Caki2 (cell line): ENCODE results near the gene PXMP4. TPM values are rescaled to one million over a fixed set of nuclear protein-coding genes. Genes with fewer than 3 reads are reported as not detected.
A peak's percentile ranks its signal among the peaks of the same experiment; 100 is the strongest.

Experiments used
- DNase-seq: peaks from one replicate; pipeline ENCODE4 v3.0.0-alpha.2; 2015; ENCODE audit warnings: low read depth
- in situ Hi-C: cut with HindIII; loops from 2 replicates; pipeline ENCODE4 v1.10.0; 2016; ENCODE audit warnings: low sequenced_read_pairs, low pct_unique_long_range_greater_than_20kb, mixed read lengths
- total RNA-seq: library from RNA; depleted of rRNA; stranded (reverse); fragments of >200 nt; shearing (Covaris generic); gene quantifications from 2 replicates; pipeline ENCODE4 v1.2.3, GENCODE V29; 2014; ENCODE audit warnings: low replicate concordance

The PXMP4 gene
- total RNA-seq, 1 experiment from 2014 or later, result 3.3 TPM

- in situ Hi-C loops, result no loop called here
- no peak for DNase-seq
Measured at GRCh38 chr20:33664762-33665144, 55.4 kb downstream of the PXMP4 start.

- in situ Hi-C loops, result no loop called here
- no peak for DNase-seq
Measured at GRCh38 chr20:33664085-33664761, 55.9 kb downstream of the PXMP4 start.

DNA sequence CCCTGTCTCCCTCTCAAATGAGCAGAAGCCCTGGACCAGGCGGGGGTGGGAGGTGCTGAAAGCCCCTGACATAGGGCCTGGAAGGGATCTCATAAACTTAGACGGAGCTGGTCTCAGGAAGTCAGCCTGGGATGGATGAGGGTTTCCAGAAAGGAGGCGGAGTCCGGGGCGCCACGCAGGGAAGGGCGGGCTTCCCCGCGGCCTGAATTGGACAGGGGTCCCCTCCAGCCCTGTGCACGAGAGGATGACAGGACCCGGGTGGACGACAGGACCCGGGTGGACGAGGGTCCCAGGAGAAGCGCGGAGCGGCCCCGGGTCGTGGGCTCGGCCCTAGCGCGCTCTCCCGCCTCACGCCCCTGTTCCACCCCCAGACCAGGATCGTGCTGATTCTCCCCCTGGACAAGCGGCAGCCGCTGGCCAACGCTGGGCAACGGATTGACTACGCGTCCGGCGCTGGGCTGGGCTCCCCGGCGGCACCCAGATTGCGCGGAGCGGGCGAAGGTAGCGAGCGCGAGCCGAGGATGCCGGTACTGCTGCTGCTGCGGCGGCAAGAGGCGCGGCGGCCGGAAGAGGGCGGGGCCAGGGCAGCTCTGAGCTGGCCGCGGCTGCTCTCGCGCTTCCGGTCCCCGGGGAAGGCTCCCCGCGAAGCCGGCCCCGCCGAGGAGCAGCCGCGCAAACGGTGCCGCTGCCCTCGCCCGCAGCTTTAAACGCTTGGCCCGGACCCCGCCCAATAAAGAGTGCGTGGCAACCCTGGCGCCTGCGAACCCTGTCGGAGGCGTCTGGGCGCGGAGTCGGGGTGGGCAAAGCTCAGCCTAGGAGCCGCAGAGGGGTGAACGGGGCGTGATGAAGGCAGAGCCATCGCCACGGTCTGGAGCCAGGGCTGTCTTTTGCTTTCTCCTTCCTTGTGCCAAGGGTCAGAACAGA, 56.7 kb downstream of the PXMP4 start:
- DNase-seq, result peak; percentile 72
- in situ Hi-C loops, result no loop called here

DNA sequence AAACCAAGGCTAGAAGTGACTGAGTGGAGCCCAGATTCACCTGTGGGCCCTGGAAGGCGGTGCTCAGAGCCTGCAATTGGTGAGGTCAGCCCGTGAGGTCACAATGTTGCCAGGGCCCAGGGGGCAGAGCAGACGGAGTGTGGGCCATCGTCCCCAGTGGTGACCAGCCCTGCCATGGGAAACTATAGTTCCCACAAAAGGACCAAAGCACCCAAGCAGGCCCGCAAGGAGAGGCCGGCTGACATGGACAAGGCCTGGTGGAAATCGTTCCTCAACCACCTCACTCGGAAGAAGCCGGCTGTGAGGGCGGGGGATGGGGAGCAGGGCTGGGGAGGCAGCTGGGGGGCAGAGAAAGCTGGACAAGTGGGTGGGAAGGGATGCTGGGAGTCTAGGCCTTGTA, 57.9 kb downstream of the PXMP4 start, which contains the start of gene C20orf144:
TSS of gene C20orf144 (plus strand) at position 156 of the 400 bp plus-strand sequence. CDS start at position 175, 19 bp downstream.
- no peak for DNase-seq
- in situ Hi-C loops, result no loop called here

DNA sequence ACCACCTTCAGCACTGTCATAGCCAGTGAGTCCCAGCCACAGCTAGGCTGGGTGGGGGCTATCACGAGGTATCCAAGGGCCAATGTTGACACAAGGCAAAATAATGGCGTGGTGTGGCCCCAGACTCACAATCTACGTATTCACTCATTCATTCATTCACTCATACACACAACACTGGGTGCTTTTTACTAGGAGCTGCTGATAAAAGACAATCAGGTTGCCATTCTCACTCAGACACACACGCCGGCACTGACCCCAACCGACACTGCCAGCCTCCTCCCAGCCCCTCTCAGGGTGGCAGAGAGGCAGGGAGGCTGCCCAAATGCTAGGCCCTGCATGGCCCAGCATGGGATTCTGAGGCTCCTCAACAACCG, 59.4 kb downstream of the PXMP4 start:
- no peak for DNase-seq
- in situ Hi-C loops, result no loop called here

DNA sequence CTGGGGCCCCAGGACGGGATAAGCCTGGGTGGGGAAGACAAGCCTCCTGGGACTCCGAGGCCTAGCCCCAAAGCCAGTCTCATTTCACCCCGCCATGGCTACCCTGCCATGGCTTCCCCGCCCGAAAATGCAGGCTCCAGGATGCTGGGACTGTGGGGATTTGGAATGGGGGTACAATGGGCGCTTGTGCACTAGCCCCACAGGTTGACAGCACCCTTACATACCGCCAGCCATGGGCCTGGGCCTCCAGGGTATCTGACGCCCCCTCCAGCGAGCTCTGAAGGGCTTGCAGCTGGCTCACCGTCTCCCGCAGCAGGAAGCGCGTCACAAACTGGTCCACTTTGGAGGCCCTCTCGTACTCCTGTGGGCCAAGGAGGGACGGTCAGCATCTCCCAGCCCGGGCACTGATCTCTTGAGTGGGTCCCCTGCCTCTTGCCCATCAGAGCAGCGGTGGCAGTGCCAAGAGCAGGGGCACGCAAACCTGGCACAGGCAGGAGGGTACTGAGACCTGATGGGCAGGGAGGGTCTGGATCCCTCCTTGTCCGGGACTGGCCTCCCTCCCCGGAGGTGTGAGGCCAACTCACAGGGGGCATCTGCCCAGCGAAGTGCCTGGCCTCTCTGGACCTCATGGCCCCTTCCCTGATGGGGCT, 60.0 kb downstream of the PXMP4 start:
- in situ Hi-C loops, result no loop called here
- DNase-seq, result no peak

- DNase-seq, result no peak
- in situ Hi-C loops, result no loop called here
Measured at GRCh38 chr20:33659341-33660034, 60.6 kb downstream of the PXMP4 start.

- in situ Hi-C loops, result no loop called here
- DNase-seq, result no peak
Measured at GRCh38 chr20:33658929-33659328, 61.2 kb downstream of the PXMP4 start.

- in situ Hi-C loops, result no loop called here
Measured at GRCh38 chr20:33658510-33658909, 61.6 kb downstream of the PXMP4 start.

GRCh38 chr20:33657704-33658095, 62.4 kb downstream of the PXMP4 start:
- in situ Hi-C loops, result no loop called here
- DNase-seq, result no peak

More at GRCh38 chr20:33658510-33658909, 61.6 kb downstream of the PXMP4 start:
- no peak for DNase-seq

DNA sequence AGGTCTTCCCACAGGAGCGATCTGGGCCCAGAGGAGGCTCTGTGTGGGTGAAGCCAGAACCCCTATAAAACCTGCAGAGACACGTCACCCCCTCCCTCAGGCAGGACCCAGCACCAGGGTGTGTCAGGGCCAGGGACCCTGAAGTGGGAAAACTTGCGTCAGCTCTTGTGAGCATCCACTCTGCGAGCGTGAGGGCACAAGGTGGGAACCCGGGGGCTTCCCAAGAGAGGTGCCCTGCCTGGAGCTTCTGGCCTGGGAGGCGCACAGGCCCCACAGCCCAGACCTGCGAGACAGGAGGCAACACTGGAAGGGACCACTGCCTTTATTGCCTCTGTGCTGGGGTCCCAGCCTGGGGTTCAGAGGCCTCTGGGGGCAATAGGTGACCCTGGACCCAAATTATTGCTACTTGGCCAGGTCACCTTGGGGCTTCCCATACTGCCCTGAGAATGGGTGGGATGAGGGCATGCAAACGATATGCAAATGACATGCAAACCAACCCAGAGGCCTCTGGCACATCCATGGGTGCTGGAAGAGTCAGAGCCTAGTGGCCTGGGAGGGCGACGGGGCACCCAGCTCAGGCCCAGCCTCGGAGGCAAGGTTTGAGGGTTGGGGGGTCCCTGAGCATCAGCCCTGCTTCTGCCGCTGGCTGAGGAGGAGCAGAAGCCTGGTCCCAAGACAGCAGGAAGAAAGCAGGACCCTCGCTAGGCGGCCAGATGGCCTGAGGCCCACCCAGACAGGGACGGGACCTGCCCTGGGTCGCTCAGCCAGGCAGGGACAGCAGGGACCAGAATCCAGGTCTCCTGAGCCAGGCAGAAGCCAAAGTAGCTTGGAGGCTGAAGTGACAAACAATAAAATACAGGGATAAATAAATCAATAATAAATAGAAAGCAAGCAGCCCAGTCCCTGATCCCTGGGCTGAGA, 63.1 kb downstream of the PXMP4 start:
- DNase-seq, result no peak
- in situ Hi-C loops, result no loop called here

GRCh38 chr20:33656010-33656782, 63.9 kb downstream of the PXMP4 start:
- in situ Hi-C loops, result no loop called here
- DNase-seq, result no peak

GRCh38 chr20:33655164-33655563, 64.9 kb downstream of the PXMP4 start:
- in situ Hi-C loops, result no loop called here
- no peak for DNase-seq

GRCh38 chr20:33654680-33655161, 65.4 kb downstream of the PXMP4 start:
- no peak for DNase-seq
- in situ Hi-C loops, result no loop called here

GRCh38 chr20:33653900-33654596, 66.1 kb downstream of the PXMP4 start:
- no peak for DNase-seq
- in situ Hi-C loops, result no loop called here

- in situ Hi-C loops, result no loop called here
- peak; percentile 73 for DNase-seq
Measured at GRCh38 chr20:33653218-33653899, 66.8 kb downstream of the PXMP4 start.
